HG03469 (cell line): ENCODE data around the gene AHDC1.

ENCODE experiments used
- ATAC-seq: cut with Tn5 transposase; IDR thresholded peaks from one replicate; pipeline ENCODE4 v1.9.1; 2021; ENCODE audit warnings: mild to moderate bottlenecking, moderate library complexity, moderate number of reproducible peaks; ENCODE audit not compliant: unreplicated experiment

The AHDC1 gene

GRCh38 chr1:27491748-27492700 is 111.9 kb downstream of the AHDC1 start:
- ATAC-seq: no peak

GRCh38 chr1:27489973-27490741 is 113.8 kb downstream of the AHDC1 start, which contains the start of gene WASF2:
WASF2 (minus strand) TSS chr1:27490167; CDS start chr1:27428890, 61,277 bp downstream.
- ATAC-seq: peak; percentile 58

- ATAC-seq: peak; percentile 17
Observed at GRCh38 chr1:27489501-27489972, 114.4 kb downstream of the AHDC1 start.

GRCh38 chr1:27487966-27488884 is 115.7 kb downstream of the AHDC1 start:
- ATAC-seq: no peak

GRCh38 chr1:27485363-27485762 is 118.6 kb downstream of the AHDC1 start:
- ATAC-seq: no peak
